MCF 10A (cell line): Measurements from ENCODE around the gene IDH3G. TPM values are rescaled to one million over a fixed set of nuclear protein-coding genes. Genes with fewer than 3 reads are reported as not detected.
"Not testable (repeated sequence)": the region's sequence is repeated elsewhere in the genome, so short reads cannot be mapped to it uniquely, and the experiment has no call there.

Source experiments
- BruUV-seq: library from RNA; stranded (reverse); fragments of 400-500 nt; replicated peaks from 2 replicates; lab custom pipeline; 2021; lab: Mats Ljungman, UMichigan
- CTCF ChIA-PET: fragments of 300-600 bp; sonication (Branson Sonifier 250); formaldehyde crosslinking; extraction: SDS; loops from one replicate; lab custom pipeline; 2021; ENCODE audit warnings: antibody characterized with exemption, inconsistent platforms; lab: Yijun Ruan, JAX
- POLR2A ChIA-PET: fragments of 300-600, 350-650 bp; sonication (Branson Sonifier 250); formaldehyde crosslinking; extraction: SDS; loops from one replicate; lab custom pipeline; 2020; ENCODE audit warnings: antibody characterized with exemption, inconsistent platforms; lab: Yijun Ruan, JAX
- DNase-seq: peaks from one replicate; pipeline ENCODE4 v3.0.0-alpha.2; 2018; ENCODE audit not compliant: unreplicated experiment
- H3K27ac Mint-ChIP-seq: one replicate; pipeline ENCODE4 v1.8.0; 2022; ENCODE audit warnings: mild to moderate bottlenecking, low read depth, mixed read lengths; ENCODE audit not compliant: unreplicated experiment
- H3K27me3 Mint-ChIP-seq: one replicate; pipeline ENCODE4 v1.8.0; 2022; ENCODE audit warnings: mixed read lengths; ENCODE audit not compliant: insufficient read depth, unreplicated experiment
- H3K36me3 Mint-ChIP-seq: one replicate; pipeline ENCODE4 v1.8.0; 2022; ENCODE audit warnings: mild to moderate bottlenecking, moderate library complexity, mixed read lengths; ENCODE audit not compliant: insufficient read depth, unreplicated experiment
- H3K4me1 Mint-ChIP-seq: one replicate; pipeline ENCODE4 v1.8.0; 2022; ENCODE audit warnings: mixed read lengths; ENCODE audit not compliant: insufficient read depth, unreplicated experiment
- H3K4me3 Mint-ChIP-seq: one replicate; pipeline ENCODE4 v1.8.0; 2022; ENCODE audit warnings: mild to moderate bottlenecking, moderate library complexity, mixed read lengths; ENCODE audit not compliant: unreplicated experiment
- H3K9me3 Mint-ChIP-seq: one replicate; pipeline ENCODE4 v1.8.0; 2022; ENCODE audit warnings: mixed read lengths; ENCODE audit not compliant: unreplicated experiment
- intact Hi-C: fragments of 100-400 bp; cut with micrococcal nuclease; formaldehyde crosslinking; loops from 2 replicates; pipeline ENCODE4 v1.14.1; 2022
- total RNA-seq: library from RNA; stranded (reverse); gene quantifications from 2 replicates; pipeline ENCODE4 v1.2.3, GENCODE V29; 2022
- TF ChIP-seq, protein P1 (sequence below): fragments of 200-600 bp; IDR thresholded peaks from one replicate; pipeline ENCODE4 v1.8.0; 2022; ENCODE audit warnings: antibody characterized with exemption, mild to moderate bottlenecking; ENCODE audit not compliant: unreplicated experiment

Gene IDH3G
- total RNA-seq, 1 experiment from 2014 or later = 65.4 TPM

DNA sequence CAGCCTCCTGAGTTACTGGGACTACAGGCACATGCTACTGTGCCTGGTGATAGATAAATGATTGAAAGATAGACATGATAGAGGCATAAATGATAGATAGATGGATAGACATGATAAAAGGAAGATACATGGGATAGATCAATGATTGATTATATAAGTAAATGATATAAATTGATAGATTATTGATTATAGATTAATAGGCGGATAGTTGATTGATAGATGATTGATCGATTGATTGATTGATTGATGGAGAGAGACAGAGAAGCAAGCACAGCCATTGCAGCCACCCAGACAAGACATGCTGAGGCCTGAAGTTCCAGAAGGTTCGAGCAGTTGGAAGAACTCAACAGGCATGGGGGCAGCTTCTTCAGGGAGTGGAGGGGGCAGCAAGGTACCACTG, 47.8 kb downstream of the IDH3G start:
- DNase-seq = no peak
- Mint-ChIP-seq H3K4me3 (no peak overlapping the region), H3K9me3 (peaks cover 17% of the 10 kb centered on the region), H3K27ac (no peak overlapping the region), H3K36me3 (peaks cover 8% of the 10 kb centered on the region), H3K27me3 (peaks cover 33% of the 10 kb centered on the region), H3K4me1 (no peaks in the 10 kb centered on the region)
- no TSS peak for BruUV-seq
- intact Hi-C loops = no loop called here
- ChIA-PET POLR2A (no interaction called here), CTCF (no interaction called here)
- TF ChIP-seq, protein P1, sequence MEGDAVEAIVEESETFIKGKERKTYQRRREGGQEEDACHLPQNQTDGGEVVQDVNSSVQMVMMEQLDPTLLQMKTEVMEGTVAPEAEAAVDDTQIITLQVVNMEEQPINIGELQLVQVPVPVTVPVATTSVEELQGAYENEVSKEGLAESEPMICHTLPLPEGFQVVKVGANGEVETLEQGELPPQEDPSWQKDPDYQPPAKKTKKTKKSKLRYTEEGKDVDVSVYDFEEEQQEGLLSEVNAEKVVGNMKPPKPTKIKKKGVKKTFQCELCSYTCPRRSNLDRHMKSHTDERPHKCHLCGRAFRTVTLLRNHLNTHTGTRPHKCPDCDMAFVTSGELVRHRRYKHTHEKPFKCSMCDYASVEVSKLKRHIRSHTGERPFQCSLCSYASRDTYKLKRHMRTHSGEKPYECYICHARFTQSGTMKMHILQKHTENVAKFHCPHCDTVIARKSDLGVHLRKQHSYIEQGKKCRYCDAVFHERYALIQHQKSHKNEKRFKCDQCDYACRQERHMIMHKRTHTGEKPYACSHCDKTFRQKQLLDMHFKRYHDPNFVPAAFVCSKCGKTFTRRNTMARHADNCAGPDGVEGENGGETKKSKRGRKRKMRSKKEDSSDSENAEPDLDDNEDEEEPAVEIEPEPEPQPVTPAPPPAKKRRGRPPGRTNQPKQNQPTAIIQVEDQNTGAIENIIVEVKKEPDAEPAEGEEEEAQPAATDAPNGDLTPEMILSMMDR = no peak

DNA sequence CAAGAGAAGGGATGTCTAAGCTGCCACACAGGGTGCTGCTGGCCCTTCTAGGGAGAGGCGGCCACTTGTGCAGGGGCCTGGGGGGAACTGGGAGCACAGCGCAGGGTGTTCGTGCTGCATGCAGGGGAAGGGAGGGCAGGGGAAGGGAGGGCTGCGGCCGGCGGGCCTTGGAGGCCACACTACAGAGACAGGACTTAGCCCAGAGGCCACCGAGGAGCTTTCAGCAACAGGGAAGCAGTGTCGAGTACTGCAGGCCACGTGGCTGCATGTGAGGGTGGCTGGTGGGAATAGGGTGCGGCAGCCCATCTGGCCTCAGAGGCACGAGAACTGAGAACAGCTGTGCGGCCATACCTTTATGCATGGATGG, 49.1 kb downstream of the IDH3G start:
- CTCF ChIA-PET, H3K4me3 Mint-ChIP-seq: not testable (repeated sequence)

DNA sequence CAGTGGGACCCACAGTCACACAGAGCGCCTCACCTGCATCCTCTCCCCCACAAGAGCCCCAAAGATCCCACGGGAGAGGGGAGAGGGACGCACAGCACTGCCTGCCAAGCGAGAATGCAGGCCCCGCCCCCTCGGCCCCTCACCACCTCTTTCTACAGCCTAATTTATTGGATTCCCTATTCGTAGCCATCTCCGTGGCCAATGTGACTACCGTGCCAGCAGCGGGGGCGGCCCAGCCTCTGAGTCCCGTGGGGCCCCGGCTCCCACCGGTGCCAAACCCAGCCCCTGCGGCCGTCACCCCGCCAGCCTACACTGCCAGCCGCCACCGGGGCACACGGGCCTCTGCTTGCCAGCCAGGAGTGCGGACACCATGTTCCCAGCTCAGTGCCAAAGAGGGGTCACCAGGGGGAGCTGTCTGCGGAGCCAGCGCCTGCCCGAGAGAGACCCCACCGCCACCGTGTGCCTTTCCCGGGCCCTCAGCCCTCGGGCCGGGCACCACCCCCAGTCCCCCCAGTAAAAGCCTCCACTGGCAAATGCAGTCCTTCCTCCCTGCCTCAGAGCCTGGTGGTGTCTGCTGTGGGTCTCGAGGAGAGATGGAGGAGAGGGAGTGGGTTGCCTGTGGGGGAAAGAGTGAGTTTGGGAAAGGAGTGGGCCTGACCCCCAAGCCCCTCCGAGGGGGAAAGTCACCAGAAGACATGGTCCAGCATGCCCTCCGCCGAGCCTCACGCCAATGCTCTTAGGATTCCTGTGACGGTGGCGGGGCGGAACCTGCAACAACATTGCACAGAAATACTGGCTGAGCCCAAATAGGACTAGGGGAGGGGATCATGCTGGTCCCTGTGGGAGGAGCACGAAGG, 49.7 kb downstream of the IDH3G start:
- intact Hi-C loops = no loop called here
- H3K4me1 Mint-ChIP-seq = no peaks in the 10 kb centered on the region
- DNase-seq = no peak
- H3K27me3 Mint-ChIP-seq = peaks cover 21% of the 10 kb centered on the region
- no peak overlapping the region for H3K4me3 Mint-ChIP-seq
- peaks cover 8% of the 10 kb centered on the region for H3K36me3 Mint-ChIP-seq
- ChIA-PET POLR2A (no interaction called here), CTCF (no interaction called here)
- TF ChIP-seq, protein P1 = no peak
- no peak overlapping the region for H3K27ac Mint-ChIP-seq
- peaks cover 8% of the 10 kb centered on the region for H3K9me3 Mint-ChIP-seq
- BruUV-seq = no TSS peak

More for the DNA sequence above, 49.1 kb downstream of the IDH3G start:
- POLR2A ChIA-PET, H3K27ac Mint-ChIP-seq, BruUV-seq, H3K4me1 Mint-ChIP-seq, intact Hi-C loops, H3K36me3 Mint-ChIP-seq, DNase-seq: not testable (repeated sequence)
- Mint-ChIP-seq H3K9me3 (peaks cover 14% of the 10 kb centered on the region), H3K27me3 (peaks cover 28% of the 10 kb centered on the region)

DNA sequence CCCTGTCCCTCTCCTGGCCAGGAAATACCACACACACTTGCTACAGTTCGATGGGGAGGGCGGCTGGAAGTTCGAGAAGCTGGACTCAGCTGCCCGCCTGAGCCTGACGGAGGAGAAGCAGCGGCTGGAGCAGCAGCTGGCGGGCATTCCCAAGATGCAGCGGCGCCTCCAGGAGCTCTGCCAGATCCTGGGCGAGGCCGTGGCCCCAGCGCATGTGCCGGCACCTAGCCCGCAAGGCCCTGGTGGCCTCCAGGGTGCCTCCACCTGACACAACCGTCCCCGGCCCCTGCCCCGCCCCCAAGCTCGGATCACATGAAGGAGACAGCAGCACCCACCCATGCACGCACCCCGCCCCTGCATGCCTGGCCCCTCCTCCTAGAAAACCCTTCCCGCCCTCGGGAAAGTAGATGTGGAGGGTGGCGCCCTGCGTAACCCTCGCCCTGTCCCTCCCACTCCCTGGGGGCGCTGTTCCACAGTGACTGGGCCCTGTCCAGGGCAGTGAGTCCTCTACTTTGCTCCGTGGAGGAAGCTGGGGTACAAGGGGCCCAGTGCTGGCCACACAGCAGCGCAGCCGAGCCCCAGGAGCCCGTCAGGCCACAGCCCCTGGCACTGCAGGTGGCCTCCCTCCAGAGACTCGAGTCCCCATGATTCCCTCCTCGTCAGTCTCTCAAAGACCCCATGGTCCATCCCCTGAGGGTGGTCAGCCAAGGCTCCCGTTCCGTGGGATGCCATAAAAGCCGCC, 50.5 kb downstream of the IDH3G start:
- H3K9me3 Mint-ChIP-seq, H3K4me3 Mint-ChIP-seq, CTCF ChIA-PET, DNase-seq, H3K36me3 Mint-ChIP-seq, intact Hi-C loops, H3K27ac Mint-ChIP-seq, BruUV-seq, H3K4me1 Mint-ChIP-seq, POLR2A ChIA-PET: not testable (repeated sequence)
- H3K27me3 Mint-ChIP-seq = peaks cover 13% of the 10 kb centered on the region

DNA sequence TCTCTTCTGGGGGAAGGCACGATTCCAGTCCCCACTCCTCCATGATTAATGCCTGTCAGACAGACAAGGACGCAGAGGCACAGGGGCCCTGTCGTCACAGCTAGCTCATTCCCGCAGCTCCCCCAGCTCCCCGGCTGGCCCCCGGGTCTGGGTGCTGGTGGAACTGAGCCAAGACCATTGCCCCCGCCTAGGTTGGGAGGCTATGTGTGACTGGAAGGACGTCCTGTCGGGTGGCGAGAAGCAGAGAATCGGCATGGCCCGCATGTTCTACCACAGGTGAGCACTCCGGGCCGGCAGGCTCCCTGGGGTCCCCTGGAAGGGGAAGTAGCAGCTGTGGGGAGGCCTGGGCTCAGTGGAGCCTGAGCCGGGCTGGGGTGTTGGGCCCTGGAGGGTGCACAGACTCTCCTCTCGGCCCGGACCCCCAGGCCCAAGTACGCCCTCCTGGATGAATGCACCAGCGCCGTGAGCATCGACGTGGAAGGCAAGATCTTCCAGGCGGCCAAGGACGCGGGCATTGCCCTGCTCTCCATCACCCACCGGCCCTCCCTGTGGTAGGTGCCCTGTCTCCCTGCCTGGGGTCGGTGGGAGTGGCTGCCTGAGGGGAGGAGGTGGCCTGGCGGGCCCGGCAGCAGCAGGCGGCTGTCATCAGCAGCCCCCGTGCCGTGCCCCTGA, 51.2 kb downstream of the IDH3G start:
- H3K36me3 Mint-ChIP-seq, H3K4me3 Mint-ChIP-seq, DNase-seq, H3K4me1 Mint-ChIP-seq, H3K9me3 Mint-ChIP-seq, POLR2A ChIA-PET, BruUV-seq, CTCF ChIA-PET, intact Hi-C loops, H3K27ac Mint-ChIP-seq: not testable (repeated sequence)
- peaks cover 11% of the 10 kb centered on the region for H3K27me3 Mint-ChIP-seq

DNA sequence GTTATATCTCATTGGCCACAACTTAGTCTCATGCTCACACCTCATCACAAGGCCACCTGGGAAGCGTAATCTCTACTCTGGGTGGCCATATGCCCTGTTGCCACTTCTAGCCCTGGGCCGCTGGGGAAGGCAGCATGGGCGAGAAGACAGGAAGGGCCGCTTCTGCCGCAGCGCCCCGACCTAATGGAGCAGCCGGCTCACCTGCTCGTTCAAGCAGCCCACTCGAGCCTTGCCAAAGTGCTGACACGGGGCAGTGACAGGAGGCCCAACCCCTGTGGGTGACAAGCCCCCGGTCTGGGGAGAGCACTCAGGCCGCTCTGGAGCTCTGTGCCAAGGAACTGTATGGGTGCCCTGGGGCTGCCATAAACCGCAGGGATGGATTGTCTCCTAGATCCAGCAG, 52.1 kb downstream of the IDH3G start:
- H3K27me3 Mint-ChIP-seq = peaks cover 11% of the 10 kb centered on the region
- H3K4me3 Mint-ChIP-seq, CTCF ChIA-PET, BruUV-seq, POLR2A ChIA-PET, DNase-seq, intact Hi-C loops, H3K36me3 Mint-ChIP-seq, H3K27ac Mint-ChIP-seq, H3K4me1 Mint-ChIP-seq, H3K9me3 Mint-ChIP-seq: not testable (repeated sequence)
